ENCODE measurements around the gene DLG2. TPM values are rescaled to one million over a fixed set of nuclear protein-coding genes. Genes with fewer than 3 reads are reported as not detected.

Gene DLG2
- total RNA-seq, 1 donor from 2014 or later: 0.26 TPM

- H3K4me3 ChIP-seq (ENCODE audit: low read depth, low read length): no peak overlapping the region
- no peaks in the 10 kb centered on the region for H3K27me3 ChIP-seq (ENCODE audit: control insufficient read depth, insufficient read depth, low read length)
- no peak for TF ChIP-seq CTCF (IDR thresholded peaks at IDR 0.05; ENCODE audit: insufficient read depth, low read length, severe bottlenecking)
- FAIRE-seq: no peak
- H3K36me3 ChIP-seq (ENCODE audit: control insufficient read depth, insufficient read depth, low read length): no peaks in the 10 kb centered on the region
- DNase-seq (ENCODE audit: low read depth): no peak
Observed at GRCh38 chr11:84234462-84235202, 1392.5 kb downstream of the DLG2 start.

GRCh38 chr11:84234011-84234410, 1393.1 kb downstream of the DLG2 start:
- no peaks in the 10 kb centered on the region for H3K36me3 ChIP-seq (ENCODE audit: control insufficient read depth, insufficient read depth, low read length)
- TF ChIP-seq CTCF (IDR thresholded peaks at IDR 0.05; ENCODE audit: insufficient read depth, low read length, severe bottlenecking): no peak
- no peaks in the 10 kb centered on the region for H3K27me3 ChIP-seq (ENCODE audit: control insufficient read depth, insufficient read depth, low read length)
- H3K4me3 ChIP-seq (ENCODE audit: low read depth, low read length): no peak overlapping the region
- no peak for DNase-seq (ENCODE audit: low read depth)
- no peak for FAIRE-seq

- FAIRE-seq: no peak
- no peak for DNase-seq (ENCODE audit: low read depth)
- no peak for TF ChIP-seq CTCF (IDR thresholded peaks at IDR 0.05; ENCODE audit: insufficient read depth, low read length, severe bottlenecking)
- Histone ChIP-seq H3K27me3 (ENCODE audit: control insufficient read depth, insufficient read depth, low read length) (no peaks in the 10 kb centered on the region), H3K36me3 (ENCODE audit: control insufficient read depth, insufficient read depth, low read length) (no peaks in the 10 kb centered on the region), H3K4me3 (ENCODE audit: low read depth, low read length) (no peak overlapping the region)
Observed at GRCh38 chr11:84232511-84232910, 1394.6 kb downstream of the DLG2 start.

GRCh38 chr11:84230402-84230801, 1396.7 kb downstream of the DLG2 start:
- Histone ChIP-seq H3K27me3 (ENCODE audit: control insufficient read depth, insufficient read depth, low read length) (no peaks in the 10 kb centered on the region), H3K4me3 (ENCODE audit: low read depth, low read length) (no peak overlapping the region), H3K36me3 (ENCODE audit: control insufficient read depth, insufficient read depth, low read length) (no peaks in the 10 kb centered on the region)
- TF ChIP-seq CTCF (IDR thresholded peaks at IDR 0.05; ENCODE audit: insufficient read depth, low read length, severe bottlenecking): no peak
- DNase-seq (ENCODE audit: low read depth): no peak
- FAIRE-seq: no peak

- no peaks in the 10 kb centered on the region for H3K27me3 ChIP-seq (ENCODE audit: control insufficient read depth, insufficient read depth, low read length)
- H3K4me3 ChIP-seq (ENCODE audit: low read depth, low read length): no peak overlapping the region
- FAIRE-seq: no peak
- TF ChIP-seq CTCF (IDR thresholded peaks at IDR 0.05; ENCODE audit: insufficient read depth, low read length, severe bottlenecking): no peak
- DNase-seq (ENCODE audit: low read depth): no peak
- no peaks in the 10 kb centered on the region for H3K36me3 ChIP-seq (ENCODE audit: control insufficient read depth, insufficient read depth, low read length)
Observed at GRCh38 chr11:84227970-84228665, 1399.0 kb downstream of the DLG2 start.

Data from bronchial epithelial cell (primary cell).